Stimulated activated CD4-positive, alpha-beta T cell treated with anti-CD3 and anti-CD28 coated beads, Interleukin-15, amount 100 ng/mL, for 1 hour (primary cell): ENCODE measurements around the gene CEACAM16.
"Not testable (repeated sequence)": the region's sequence is repeated elsewhere in the genome, so short reads cannot be mapped to it uniquely, and the experiment has no call there.

Experiments
- DNase-seq, 2 donors: peaks; one replicate each; pipeline ENCODE4 v3.0.0-alpha.2; 2020; ENCODE audit warnings: low read depth in 1 of 2, low spot score in 1 of 2

CEACAM16 gene

DNA sequence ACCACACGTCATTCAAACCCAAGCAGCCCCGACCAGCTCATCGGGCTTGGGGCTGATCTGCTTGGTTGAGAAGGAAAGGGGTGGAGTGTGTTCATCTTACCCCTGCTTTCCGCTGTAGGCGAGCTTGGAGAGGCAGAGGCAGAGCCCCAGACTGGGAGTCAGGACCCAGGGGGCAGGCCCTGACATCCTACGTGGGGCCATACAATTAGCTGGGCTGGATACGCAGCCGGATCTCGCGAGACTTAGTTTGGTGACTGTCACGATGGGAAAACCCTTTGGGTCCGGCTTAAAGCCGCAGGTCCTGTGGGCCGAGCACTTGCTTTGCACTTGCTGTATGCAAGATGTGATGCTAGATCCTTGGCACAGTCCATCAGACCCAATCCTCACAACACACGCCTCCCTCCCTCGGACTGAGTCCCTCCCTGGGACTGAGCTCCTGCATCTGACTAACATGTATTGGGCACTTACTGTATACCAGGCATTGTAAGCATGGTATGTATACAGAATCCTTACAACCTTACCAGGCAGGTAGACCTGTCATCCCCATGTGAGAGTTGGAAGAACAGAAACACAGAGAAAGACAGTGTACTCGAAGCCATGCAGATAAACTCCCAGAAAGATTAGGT is 3.7 kb downstream of the CEACAM16 start:
- no peak for DNase-seq

DNA sequence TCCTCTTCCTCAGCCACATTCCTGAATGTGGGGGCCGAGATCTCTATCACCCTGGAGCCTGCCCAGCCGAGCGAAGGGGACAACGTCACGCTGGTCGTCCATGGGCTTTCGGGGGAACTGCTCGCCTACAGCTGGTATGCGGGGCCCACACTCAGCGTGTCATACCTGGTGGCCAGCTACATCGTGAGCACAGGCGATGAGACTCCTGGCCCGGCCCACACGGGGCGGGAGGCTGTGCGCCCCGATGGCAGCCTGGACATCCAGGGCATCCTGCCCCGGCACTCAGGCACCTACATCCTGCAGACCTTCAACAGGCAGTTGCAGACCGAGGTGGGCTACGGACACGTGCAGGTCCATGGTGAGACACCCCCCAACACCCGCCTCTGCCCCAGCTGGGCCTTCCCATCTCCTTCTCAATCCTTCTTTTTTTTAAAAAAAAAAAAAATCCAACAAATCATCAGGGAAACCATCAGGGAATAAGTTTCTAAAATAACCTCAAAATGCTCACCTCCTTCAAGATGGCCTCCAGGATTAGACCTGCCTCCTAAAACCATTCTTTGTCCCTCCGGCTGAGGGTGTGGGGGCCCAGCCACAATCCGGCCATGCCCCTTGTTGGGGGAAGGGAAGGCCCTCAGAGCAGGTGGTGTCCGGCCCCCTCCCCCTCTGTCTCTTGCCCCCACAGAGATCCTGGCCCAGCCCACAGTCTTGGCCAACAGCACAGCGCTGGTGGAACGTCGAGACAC is 4.6 kb downstream of the CEACAM16 start:
- no peak for DNase-seq

DNA sequence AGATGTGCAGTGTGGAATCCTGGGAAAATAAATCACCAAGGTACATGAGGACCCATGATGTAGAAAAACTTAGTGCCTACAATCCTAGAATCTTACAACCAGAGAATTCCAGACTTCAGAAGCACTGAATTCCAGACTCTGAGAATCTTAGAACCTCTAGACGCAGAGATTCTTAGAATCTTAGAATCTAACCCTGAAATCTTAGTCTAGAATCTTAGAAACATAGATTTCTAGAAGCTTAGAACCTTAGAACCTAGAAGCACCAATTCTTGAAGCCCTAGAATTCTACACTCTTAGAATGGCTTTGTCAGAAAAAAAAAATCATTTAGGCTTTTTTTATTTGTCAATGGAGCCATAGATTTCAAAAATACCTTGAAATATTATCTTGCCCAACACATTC is 6.0 kb downstream of the CEACAM16 start:
- no peak for DNase-seq

DNA sequence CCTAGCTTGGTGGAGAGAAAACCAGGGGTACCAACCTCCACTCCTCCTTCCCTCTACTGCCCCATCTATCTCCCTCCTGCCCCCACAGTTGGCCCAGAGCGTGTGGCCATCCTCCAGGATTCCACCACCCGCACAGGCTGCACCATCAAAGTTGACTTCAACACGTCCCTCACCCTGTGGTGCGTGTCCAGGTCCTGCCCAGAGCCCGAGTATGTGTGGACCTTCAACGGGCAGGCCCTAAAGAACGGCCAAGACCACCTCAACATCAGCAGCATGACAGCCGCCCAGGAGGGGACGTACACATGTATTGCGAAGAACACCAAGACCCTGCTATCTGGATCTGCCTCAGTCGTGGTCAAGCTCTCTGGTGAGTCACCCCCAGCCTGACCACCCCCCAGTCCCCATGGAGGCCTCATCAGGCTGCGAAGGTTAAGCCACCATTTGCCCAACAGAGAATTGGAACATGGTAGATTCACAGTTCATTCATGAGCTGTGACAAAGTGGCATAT is 6.6 kb downstream of the CEACAM16 start:
- no peak for DNase-seq

DNA sequence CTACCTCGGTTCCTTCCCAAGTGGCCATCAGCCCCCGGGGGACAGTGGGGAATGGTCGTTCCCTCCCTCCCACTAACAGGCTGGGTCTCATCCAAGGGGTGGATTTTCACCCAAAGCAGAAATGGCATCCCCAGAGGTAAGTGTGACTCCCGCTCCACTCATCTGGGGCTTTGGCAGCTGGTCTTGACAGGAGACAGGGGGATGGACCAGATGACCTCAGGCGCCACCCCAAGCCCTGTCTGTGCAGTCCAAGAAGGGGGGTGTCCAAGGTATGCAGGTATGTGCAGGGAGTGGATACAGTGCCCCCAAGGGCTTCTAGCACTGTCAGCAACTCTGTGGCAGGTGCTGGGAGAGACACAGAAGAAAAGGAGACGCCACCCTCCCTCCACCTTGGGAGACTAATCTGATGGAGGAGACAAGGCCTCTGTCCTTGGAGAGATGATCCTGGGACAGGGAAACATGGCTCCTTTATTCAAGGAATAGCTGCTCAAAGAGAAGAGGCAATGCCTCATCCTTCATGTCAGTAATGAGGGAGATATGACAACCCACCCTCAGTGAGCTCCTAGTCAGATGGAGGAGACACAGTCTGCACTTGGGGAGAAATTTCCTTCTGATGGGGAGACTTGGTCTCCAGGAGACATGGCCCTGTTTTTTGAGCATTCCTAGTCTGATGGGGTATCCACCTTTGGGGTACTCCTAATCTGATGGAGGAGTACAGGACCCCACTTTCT is 7.7 kb downstream of the CEACAM16 start:
- no peak for DNase-seq

DNA sequence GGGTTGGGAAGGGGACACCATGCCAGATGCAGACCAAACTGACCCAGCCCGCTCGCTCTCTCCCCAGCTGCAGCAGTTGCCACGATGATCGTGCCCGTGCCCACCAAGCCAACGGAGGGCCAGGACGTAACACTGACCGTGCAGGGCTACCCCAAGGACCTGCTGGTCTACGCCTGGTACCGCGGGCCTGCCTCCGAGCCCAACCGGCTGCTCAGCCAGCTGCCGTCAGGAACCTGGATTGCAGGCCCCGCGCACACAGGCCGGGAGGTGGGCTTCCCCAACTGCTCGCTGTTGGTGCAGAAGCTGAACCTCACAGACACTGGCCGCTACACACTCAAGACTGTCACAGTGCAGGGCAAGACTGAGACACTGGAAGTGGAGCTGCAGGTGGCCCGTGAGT is 8.8 kb downstream of the CEACAM16 start:
- DNase-seq = no peak

DNA sequence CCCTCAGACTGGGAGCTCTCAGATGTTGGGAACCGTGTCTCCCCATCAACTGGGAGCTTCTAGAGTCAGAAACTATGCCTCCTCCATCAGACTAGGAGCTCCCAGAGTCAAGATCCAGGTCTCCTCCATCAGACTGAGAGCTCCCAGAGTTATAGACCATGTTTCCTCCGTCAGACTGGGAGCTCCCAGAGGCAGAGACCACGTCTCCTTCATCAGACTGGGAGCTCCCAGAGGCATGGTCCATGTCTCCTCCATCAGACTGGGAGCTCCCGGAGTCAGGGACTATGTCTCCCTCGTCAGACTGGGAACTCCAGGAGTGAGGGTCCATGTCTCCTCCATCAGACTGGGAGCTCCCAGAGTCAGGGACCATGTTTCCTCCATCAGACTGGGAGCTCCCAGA is 10.0 kb downstream of the CEACAM16 start:
- no peak for DNase-seq

DNA sequence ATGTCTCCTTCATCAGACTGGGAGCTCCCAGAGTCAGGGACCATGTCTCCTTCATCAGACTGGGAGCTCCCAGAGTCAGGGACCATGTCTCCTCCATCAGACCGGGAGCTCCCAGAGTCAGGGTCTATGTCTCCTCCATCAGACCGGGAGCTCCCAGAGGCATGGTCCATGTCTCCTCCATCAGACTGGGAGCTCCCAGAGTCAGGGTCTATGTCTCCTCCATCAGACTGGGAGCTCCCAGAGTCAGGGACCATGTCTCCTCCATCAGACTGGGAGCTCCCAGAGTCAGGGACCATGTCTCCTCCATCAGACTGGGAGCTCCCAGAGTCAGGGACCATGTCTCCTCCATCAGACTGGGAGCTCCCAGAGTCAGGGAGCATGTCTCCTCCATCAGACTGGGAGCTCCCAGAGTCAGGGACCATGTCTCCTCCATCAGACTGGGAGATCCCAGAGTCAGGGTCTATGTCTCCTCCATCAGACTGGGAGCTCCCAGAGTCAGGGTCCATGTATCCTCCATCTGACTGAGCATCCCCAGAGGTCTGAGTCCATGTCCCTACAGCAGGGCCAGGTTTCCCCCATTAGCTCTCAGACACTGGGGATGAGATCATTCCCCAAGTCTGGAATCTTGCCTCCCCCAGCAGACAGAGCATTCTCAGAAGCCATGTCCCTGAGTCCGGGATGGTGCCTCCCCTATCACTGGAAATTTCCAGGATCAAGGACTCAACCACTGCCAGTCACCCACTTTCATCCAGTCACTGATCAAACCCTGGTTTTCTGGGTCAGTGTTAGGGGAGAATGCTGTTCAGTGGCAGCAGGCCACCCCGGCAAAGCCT is 10.7 kb downstream of the CEACAM16 start:
- DNase-seq = not testable (repeated sequence)

DNA sequence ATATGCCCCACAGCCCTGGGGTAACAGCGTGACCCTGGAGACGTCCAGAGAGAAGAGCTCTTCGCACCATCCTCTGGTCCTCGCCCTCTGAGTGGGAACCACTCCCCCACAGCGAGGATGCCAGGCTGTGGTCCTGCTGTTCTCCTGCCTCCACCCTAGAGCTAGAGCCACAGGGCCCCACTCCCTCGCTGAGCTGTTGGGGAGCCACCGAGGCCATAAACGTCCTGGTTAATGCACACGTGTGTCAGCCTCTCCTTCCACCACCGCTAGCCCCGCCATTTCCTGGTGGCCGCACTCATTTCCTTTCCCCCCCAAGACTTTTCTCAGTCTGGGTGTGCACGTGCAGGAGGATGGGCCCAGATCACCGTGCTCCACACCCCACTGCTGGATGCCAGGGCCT is 11.5 kb downstream of the CEACAM16 start:
- DNase-seq = no peak

DNA sequence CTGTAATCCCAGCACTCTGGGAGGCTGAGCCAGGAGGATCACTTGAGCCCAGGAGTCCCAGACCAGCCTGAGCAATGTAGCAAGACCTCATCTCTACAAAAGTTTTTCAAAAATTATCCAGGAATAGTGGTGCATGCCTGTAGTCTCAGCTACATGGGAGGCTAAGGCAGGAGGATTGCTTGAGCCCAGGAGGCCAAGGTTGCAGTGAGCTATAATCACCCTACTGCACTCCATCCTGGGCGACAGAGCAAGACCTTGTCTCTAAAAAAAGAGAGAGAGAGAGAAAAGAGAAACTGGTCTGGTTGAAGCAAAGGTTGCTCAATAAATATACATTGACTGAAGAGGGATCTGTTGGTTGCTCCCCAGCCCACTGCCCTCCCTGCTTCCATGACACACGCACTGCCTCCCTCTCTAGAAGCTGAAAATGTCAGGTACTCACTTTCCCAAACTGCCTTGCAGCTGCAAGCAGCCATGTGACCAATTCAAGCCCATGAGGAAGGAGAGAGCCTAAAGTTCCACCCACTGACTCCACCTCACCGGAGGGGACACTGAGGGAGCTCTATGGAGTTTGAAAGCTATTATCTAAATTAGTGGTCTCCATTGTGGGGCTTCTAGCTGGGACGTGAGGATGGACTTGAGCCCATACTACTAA is 14.0 kb downstream of the CEACAM16 start:
- DNase-seq = no peak

DNA sequence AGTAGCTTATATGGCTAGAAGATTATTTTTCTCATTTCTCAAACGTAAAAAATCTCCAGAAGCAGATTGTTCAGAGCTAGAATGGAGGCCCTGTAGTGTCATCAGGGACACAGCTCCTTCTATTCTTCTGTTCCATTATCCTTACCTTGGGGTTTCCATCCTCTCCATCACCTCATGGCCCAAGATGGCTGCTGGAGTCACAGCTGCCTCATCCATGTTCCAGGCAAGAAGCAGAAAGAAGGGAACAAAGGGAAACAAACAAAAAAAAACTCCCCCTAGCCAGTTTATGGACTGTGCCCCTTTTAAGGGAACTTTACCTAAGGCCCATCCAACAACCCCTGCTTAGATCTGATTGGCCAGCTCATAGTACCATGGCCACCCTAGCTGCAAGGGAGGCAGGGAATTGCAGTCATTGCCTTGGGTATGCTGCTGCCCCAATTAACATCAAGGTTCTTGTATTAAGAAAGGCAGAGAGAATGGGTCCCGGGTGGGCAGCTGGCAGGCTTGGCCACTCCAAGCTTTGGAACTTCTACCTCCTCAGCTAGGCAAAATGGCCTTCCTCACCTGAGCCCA is 15.7 kb downstream of the CEACAM16 start:
- DNase-seq = no peak

DNA sequence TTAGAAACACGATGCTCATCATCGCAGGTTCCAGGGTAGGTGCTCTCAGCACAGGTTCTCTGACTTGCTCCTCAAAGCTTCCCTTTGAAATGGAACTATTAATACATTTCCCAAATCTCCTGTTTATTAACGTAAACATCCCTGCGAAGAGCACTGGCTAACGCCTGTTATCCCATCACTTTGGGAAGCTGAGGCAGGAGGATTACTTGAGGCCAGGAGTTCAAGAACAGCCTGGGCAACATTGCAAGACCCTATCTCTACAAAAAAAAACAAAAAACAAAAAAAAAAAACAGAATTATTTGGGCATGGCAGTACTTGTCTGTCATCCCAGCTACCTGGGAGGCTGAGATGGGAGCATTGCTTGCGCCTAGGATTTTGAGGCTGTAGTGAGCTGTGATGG is 18.7 kb downstream of the CEACAM16 start:
- DNase-seq = no peak

DNA sequence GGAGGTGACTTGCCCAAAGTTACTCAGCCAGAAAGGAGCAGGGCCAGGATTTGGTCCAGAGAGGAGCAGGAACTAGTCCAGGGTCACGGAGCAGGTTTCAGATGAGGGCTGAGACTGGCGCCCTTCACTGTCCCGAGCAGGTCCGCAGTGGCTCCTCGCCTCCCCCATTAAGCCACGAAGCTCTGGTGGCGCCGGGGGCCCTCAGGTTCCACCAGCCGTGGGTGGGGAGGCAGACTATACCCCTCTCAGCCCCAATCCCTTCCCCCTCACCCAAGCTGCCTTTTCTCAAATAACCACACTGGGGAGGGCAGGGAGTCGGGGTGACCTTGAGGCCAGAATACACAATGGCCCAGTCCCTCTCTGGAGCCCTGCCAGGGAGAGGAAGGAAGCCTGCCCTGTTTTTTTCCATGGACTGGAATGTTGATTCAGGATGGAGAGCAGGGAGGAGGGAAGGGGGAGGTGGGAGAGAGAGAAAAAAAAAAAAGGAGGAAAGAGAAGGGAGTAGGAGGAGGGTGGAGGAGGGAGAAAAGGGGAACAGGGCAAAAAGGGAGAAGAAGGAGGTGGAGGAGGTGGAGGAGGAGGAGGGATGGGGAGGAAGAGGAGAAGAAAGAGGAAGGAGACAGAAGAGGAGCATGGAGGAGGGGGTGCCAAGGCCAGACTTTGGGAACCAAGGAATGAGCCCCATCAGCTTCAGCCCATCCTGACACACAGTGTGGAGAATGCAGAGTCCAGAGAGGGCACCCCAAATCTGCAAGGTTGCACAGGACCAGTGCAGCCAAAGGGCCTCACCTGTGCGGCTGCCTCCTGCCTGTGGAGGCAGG is 19.7 kb downstream of the CEACAM16 start:
- no peak for DNase-seq

DNA sequence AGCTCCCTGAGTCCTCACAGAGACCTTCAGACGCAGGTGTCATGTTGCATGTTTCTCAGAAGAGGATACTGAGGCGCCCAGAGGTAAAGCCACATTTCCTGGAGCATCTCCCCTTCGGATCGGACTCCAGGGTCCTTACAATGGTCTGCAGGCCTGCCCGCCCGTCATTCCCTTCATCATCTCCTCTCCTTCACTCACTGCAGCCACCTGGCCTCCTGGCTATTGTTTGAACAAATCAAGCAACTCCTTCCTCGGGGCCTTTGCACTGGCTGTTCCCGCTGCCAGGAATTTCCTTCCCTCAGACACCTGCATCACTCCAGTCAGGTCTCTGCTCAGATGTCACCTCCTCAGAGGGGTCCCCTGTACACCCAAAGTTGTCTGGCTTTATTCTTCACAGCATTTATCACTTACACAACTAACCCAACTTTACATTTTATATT is 20.3 kb downstream of the CEACAM16 start:
- no peak for DNase-seq

DNA sequence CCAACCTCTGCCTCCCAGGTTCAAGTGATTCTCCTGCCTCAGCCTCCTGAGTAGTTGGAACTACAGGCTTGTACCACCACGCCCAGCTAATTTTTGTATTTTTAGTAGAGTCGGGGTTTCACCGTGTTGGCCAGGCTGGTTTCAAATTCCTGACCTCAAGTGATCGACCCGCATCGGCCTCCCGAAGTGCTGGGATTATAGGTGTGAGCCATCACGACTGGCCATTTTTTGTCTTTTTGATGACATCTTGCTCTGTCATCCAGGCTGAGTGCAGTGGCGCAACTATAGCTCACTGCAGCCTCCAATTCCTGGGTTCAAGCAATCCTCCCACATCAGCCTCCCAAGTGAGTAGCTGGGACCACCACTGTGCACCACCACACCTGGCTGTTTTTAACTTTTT is 21.4 kb downstream of the CEACAM16 start:
- not testable (repeated sequence) for DNase-seq

DNA sequence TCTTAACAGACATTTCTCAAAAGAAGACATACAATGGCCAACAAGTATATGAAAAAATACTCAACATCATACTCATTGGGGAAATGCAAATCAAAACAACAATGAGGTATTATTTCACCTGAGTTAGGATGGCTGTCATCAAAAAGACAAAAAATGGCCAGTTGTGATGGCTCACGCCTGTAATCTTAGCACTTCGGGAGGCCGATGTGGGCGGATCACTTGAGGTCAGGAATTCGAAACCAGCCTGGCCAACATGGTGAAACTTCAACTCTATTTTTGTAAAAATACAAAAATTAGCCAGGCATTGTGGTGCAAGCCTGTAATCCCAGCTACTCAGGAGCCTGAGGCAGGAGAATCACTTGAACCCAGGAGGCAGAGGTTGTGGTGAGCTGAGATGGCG is 22.0 kb downstream of the CEACAM16 start:
- DNase-seq = no peak

DNA sequence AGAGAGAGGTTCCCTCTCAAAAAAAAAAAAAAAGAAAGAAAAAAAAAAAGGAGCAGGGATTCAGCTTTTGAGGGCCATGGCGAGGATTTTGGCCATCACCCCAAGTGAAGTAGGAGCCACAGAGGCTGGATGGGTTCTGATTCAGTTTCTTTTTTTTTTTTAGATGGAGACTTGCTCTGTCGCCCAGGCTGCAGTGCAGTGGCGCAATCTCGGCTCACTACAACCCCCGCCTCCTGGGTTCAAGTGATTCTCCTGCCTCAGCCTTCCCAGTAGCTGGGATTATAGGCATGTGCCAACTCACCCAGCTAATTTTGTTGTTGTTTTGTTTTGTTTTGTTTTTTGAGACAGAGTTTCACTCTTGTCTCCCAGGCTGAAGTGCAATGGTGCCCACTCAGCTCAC is 22.4 kb downstream of the CEACAM16 start:
- not testable (repeated sequence) for DNase-seq

DNA sequence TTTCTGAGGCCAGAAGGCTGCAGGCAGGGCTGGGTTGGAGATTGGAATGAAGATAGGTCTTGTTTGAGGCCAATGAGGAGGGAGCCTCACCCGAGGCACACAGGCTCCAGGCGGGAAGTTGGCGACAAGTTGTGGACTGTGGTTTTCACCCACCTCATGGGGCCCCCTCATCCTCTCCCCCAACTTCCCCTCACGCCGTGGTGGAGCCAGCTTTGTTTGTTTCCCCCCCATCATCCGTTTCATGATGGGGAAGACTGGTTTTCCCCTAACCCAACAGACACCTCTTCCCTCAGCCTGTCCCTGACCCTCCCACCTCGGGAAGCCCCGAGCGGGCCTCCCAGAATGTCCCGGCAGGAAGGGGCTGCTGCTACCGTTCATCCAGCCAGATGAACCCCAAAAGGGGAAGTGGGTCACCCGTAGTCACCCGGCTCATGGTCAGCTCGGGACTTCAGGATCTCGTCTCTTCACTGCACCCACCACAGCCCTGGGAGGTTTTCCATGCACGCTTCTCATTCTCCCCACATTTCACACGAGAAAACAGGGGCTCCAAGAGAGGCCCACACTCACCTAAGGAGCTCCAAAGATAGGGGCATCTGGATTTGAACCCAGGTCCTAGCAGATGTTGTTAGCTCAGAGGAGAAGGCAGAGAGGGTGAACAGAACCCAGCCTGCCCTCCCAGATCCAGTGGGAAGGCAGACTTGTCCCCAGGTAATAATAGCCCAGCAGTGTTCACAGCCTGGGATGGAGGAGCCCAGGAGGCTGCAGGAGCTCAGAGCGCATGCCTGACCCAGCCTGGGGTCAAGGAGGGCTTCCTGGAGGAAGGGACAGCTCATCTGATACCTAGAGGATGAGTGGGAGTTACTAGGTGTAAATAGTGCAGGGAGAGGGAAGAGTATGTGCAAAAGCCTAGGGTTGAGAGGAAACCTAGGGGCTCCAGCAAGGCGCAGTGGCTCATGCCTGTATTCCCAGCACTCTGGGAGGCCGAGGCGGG is 23.5 kb downstream of the CEACAM16 start:
- DNase-seq = no peak
